ENCODE results near the gene WDR43.
"Not testable (repeated sequence)": the region's sequence is repeated elsewhere in the genome, so short reads cannot be mapped to it uniquely, and the experiment has no call there.

WDR43 gene

DNA sequence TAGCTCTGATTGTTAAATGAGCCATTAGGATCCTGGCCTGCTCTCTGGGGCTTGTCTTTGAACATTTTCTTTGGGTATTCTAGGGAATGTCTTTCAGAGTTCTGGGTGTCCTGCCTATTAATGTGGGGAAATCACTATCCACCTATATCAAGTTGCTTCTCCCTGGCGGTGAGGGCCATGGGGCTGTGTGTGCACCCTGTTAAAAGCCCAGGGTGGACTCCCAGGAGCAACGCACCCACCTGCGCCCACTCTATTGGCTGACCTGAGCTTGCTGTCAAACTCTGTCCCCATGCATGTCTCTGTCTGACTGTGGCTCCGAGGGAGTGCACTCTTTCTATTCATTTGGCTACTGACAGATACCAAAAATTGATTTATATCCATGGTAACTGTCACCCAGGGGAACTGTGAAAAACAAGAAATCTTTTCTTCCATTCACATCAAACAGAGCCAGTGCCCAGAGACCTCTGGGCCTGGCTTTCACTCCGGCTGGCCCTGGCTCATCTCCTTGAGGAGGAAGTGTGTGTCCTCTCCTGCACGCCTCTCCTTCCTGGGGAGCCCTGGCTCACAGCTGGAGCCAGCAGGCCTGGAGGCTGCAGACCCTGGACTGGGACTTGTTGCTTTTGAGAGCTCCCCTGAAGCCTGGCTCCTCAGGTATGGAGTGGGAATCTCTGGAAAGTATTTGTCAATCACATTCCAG, 76.1 kb downstream of the WDR43 start:
- no peak for DNase-seq (ENCODE audit: low read depth)

DNA sequence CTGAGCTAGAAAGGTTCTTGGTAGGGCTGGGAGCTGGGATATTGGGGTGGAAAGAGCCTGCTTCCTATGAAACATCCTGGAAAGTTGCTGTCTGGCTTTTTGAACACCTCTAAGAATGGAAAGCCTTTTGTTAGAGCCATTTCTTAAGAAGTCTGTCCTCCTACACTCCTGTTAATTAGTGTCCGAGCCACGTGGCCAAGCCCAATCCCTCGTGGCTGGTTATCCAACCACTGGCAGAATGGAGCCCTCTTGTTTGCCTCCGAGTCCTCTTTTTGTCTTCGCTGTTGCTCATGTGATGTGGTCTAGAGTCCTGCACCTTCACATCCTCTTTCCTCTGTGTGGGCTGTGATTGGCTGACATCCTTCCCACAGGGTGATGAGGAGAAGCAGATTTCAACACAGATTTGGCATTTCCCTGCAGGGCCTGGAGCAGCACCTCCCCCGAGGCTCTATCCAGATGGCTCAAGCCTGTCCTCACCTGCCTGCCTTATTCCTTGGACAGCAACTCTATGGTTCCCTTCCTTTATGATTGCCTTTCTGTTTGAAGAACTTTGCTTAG, 78.4 kb downstream of the WDR43 start:
- DNase-seq (ENCODE audit: low read depth) = no peak

DNA sequence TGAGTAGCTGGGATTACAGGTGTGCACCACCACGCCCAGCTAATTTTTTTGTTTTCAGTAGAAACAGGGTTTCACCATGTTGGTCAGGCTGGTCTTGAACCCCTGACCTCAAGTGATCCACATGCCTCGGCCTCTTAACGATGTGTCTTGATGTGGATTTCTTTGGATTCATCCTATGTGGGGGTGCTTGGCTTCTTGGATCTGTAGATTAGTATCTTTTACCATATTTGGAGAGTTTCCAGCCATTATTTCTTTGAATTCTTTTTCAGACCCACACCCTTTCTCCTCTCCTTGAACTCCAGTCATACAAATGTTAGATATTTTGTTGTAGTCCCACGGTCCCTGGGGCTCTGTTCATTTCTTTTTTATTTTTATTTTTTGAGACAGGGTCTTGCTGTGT, 79.8 kb downstream of the WDR43 start:
- no peak for DNase-seq (ENCODE audit: low read depth)

DNA sequence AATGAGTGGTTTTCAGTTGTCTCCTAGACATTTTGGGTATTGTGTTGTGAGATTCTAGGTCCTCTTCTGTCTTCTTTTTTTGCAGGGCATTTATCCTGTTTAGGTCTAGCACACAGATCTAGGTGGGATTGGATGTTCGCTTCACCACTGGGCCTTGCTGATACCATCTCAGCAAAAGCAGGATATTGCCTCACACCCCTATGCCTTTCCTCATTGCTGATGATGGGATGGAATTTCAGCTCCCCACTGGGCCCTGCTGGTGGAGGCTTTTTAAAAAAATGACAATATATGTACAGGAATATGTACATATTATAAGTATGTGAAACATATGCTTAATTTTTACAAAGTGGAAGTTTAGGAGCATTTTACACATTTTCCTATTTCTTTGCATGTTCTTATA, 81.2 kb downstream of the WDR43 start:
- no peak for DNase-seq (ENCODE audit: low read depth)

DNA sequence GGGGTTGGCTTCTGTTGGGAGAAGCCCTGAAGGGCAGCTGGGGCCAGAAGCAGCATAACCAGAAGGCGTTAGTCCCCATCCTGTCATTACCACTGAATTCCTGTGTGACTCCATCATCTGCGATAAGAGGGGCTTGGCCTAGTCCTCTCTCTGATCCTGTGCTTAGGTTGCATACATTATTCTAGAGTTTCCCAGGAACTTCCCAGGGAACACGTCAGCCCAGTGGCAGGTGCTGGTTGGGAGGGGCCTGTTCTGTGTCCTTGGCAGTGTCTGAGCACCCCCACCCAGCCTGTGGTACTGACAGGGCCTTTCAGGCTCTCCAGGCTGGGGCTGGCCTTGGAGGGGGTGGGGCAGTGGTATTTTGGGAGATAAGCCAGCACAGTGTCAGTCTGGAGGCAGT, 82.1 kb downstream of the WDR43 start:
- no peak for DNase-seq (ENCODE audit: low read depth)

DNA sequence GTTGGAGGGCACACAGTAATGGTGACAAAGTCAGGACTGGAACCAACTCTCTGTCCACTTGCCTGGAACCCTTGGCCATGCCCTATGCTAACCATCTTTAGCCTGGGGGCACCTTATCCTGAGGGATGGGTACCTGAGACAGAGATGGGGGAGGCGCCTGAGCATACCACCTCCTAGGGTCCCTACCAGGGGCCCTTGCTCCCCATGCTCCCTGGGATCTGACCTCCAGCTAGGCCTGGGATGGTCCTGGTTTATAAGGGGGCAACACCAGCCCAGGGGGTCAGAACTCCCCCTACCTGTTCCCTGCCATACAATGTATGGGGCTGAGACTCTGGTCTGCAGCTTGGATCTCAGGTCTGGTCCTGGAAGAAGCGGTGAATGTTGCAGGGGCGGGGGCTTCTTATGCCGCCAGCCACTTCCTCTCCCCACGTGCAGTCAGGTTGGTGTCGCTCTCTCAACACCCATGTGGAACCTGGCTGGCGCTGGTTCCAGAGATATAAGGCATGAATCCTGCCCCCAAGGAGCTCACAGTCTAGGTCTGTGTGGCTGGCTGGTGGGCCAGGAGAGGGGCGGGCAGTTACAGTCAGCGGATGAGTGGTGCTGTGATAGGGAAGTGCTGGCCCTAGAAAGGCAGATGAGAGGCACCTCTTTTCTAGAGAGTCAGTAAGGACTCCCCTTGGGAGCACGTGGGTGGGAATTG, 82.9 kb downstream of the WDR43 start:
- DNase-seq (ENCODE audit: low read depth) = no peak

DNA sequence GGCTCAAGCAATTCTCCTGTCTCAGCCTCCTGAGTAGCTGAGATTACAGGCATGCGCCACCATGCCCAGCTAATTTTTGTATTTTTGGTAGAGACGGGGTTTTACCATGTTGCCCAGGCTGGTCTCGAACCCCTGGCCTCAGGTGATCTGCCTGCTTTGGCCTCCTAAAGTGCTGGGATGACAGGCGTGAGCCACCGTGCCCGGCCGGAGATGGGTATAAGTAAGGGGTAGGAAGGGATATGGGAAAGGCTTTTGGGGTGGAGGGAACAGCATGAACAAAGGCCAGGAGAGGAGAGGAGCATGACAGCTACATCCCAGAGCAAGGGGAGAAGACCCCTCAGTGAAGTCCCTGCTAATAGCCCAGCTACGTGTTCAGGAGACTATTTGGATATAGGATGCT, 83.5 kb downstream of the WDR43 start:
- DNase-seq (ENCODE audit: low read depth) = not testable (repeated sequence)

DNA sequence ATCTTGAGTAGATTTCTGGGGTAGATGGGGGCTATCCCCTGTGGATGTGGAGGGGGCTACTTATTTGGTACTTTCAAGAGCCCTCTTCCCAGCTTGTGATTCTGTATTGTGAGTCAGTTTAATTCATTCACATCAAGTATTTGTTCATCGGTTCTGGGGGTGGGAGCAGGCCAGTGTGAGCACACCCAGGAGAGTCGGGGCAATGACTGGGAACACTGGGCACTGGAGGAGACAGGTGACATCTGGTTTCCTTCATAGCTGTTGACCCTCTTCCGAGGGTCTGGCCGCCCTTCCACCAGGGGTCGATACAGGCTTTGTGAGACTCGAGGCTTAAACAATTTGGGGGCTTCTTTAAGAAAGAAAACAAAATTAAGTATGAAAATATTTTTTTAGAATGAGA, 84.1 kb downstream of the WDR43 start:
- no peak for DNase-seq (ENCODE audit: low read depth)

DNA sequence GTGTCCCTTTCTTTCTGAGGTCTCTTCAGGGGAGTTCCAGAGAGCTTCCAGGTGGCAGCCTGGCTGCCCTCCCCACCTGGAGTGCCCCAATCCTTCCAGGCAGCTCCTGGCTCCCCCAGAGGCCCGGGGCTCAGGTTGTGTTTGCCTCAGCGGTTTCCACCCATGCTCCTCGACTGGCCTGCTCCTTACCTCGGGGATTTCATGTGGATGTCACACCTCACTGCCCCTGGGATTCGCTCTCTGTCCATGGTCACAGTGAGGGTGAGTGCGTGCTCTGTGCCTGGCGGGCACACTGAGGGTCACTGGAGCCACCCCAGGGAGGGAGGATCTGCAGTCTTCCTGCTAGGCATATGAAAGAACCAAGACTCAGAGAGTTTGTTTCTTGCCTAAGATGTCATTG, 84.6 kb downstream of the WDR43 start:
- DNase-seq (ENCODE audit: low read depth) = no peak

DNA sequence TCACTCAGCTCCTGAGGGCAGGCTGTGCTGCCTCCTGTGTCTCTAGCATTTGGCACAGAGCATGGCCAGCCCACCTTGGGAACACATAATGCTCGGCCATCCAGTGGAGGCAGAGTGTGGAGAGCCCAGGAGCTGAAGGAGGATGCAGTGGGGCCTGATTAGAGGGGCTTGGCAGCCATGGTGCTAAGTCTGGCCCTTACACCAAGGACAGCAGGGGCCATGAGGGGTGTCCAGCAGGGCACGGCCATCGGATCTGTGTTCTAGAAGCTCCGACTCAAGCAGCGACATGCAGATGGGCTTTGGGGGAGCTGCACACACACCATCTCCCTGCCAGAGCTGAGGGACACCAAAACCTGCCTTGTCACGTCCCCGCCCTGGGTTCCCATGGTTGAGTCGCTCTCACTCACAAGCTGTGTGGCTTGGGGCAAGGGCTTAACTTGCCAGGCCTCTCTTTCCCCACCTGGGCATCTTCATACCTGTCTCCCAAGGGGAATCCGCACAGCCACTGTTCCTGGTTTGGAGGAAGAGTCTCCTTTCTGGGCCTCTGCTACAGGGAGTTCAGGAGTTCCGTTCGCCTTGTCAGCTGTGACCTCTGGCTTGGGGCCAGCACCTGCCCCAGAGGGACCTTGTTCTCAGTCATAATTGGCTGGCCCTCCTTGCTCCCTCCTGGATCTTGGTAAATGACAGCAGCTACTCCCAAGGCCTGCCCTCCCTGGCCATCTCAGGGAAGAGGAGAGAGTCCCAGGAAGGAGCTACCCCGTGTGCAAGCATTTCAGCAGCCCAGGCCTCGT, 85.3 kb downstream of the WDR43 start:
- no peak for DNase-seq (ENCODE audit: low read depth)

DNA sequence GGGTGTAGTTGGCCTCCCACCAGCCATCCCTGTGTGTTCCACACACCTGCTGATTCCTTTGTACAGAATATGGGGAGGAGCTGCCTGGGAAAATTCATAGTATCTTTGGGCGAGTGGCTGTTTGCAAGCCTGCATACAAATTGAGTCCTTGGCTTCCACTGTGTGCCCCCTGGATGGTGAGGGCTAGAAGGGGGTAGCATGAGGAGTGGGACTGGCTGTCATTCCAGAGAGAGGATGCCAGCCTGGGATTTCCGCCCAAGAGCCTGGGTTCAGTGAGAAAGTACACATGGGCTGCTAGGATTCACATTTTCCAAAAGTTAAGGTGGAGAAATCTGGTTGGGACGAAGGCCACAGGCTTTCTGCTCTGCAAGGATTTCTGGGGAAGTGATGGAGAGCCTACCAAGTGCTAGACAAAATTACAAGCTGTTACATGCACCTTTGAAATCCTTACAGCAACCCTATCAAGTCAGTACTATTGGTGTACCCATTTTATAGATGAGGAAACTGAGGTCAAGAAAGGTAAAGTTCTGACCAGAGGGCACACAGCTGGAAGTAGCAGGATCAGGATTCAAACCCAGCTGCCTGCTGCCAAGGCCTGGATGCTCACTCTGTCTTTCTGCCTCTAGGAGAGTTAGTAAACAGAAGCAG, 86.0 kb downstream of the WDR43 start:
- no peak for DNase-seq (ENCODE audit: low read depth)

DNA sequence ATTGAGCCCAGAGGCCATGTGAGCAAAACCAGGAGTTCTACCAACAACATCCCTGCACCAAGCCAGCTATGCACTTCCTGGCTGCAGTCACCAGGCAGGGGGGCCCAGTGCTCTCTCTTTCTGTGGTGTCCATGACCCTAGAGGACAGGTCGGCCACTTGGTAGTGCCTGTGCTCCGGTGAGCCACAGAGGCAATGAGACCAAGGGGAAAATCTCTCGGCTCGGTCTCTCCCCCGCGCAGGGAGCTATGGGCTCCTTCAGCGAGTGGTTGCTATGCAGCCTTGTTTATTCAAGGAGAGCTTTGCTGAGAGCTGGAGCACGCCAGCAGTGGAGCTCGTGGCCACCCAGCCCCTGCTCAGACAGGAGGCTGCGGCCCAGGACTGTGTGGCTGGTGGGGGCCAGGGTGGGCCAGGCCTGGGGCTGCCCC, 86.6 kb downstream of the WDR43 start, which contains the start of gene TOGARAM2:
Gene TOGARAM2, plus strand, starts transcription at position 283 of the 426 bp plus-strand sequence. CDS start 13,537 bp downstream, outside the sequence.
- DNase-seq (ENCODE audit: low read depth) = no peak

DNA sequence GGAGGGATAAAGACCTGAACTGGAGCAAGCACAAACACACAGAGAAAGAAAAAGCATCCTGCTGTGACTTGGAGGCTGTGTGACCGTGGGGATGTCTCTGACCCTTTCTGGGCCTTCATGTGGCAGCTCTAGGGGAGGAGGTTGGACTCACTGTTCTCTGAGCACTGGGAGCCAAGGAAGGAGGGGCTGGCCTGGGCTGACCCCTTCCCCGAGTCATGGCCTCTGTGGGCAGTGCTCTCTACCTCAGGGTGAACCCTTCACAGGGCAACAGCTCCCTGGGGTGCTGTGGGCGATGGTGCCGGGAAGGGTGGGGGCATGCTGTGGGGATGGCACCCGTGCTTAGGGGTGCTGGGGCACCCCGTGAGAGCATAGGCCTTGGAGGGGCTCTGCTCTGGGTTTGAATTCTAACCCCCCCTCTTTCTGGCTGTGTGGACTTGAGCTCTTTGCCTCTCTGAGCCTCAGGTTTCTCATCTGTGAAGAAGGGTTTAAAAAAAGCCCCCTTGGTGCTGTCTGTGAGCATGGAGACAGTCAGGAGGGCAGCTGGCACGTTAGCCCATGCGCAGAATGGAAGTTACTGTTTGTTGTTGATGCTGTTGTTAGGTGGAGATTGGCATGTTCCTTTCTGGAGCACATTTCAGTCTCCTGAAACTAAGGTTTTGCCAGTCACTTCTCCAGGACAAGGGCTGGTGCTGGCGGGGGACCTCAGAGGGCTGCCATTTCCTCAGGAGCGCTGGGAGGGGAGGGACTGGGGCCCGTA, 87.3 kb downstream of the WDR43 start:
- DNase-seq (ENCODE audit: low read depth) = no peak

DNA sequence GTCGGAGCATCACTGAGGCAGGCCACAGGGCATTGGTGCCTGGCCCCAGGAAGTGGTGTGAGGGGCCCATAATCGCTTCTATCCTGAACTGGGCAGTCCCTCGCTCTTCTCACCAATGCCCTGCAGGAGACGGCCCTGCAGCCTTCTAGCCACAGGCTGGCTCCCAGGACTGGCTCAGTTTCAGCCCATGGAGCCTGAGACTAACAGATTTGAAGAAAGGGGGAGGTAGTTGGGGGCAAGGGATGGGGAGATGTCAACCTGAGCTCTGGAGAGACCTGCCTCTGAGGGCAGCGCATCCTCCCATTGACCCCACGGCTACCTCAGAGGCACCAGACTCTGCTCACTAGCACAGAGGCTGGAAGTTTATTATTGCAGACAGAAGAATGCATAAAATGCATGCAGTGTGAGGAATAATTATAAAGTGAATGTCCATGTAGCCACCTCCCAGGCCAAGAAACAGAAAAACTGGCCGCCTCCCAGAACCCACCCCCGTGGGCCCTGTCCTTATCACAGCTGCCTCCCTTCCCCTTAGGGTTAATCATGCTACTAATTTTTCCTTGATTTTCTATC, 88.0 kb downstream of the WDR43 start:
- no peak for DNase-seq (ENCODE audit: low read depth)

DNA sequence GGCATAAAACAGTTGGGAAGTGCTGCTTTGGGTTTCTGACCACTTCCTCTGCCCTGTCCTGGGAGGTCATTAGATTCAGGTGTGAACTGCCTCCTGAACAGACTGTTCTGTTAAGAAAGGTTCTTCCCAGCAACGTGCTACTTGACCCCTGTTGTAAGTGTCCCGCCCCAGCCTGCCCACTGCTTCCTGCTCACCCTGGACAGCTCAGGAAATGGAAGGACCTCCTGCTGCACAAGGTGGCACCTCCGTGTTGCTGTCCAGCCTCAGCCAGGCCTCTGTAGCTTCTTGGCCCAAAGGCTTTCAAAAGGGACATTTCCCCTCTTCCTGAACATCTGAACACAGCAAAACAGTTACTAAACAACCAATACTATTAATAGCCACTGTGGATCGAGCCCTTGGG, 92.0 kb downstream of the WDR43 start:
- DNase-seq (ENCODE audit: low read depth) = no peak

DNA sequence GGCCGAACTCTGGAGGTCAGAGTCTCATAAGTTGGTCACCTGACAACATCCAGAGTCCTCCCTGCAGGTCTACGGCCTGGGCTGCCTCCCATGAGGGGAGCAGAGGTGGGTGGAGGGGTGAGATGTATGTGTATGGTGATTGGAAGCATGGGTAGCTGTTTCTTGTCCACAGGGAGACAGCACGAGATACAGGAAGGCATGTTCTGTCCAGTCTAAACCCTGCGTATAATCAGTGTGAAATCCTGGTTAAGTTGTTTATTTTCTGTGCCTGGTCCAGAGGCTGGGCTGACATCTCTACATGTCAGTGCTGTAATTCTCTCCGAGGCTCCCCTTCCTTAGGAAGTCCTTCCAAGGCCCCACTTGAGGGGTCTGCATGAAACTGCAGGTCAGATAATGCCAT, 95.5 kb downstream of the WDR43 start:
- no peak for DNase-seq (ENCODE audit: low read depth)

DNA sequence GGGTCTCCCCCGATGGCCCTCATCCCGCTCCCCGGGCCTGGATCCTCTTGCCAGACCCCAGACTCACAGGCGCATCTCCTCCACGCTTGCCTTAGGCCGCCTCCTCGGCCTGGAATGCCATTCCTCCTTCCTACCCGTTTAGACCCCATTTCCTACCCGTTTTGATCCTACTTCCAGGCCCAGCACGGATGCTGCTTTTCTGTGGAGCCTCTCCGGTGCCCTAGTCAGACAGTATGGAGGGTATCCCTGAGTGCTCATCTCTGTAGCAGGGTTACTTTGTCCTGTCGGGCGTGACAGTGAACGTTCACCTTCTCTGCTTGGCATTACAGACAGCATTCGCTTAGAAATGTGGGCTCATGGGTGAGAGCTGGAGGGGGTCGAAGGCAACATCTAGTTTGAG, 96.0 kb downstream of the WDR43 start:
- no peak for DNase-seq (ENCODE audit: low read depth)

DNA sequence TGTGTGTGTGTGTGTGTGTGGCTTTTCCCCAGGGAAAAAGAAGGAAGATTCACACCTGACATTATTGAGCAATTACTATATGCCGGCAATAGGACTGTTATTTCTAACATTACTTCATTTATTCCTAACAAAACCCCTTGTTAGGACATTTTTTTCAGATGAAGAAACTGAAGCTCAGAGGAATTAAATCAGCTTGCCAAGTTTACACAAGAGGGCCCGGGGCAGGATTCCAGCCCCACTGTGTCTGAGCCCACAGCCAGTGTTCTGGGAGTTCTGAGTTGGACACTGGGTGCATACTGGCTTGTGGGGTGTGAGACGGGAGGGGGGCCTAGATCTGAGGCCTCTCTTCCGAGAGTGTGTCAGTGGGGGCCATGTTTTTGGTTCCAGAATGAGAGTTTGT, 96.6 kb downstream of the WDR43 start:
- DNase-seq (ENCODE audit: low read depth) = no peak

DNA sequence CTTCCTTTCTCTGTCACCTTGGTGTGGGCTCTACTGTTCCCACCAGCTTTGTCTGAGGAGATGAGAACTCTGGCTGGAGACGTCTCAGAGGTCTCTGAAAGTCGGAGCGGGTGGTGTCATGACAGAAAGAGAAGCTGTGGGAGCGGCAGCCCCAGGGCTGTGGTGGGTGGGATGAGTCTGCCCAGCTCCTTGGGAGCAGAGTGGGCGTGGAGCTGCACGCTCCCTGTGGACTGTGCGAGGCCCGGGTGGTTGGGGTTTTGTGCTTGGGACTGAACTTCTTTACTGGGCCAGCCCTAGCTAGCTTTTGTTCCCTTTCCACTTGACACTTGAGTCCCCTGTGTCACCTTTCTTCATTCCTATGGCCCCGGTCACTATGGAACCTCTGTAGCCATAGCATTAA, 97.0 kb downstream of the WDR43 start:
- no peak for DNase-seq (ENCODE audit: low read depth)

DNA sequence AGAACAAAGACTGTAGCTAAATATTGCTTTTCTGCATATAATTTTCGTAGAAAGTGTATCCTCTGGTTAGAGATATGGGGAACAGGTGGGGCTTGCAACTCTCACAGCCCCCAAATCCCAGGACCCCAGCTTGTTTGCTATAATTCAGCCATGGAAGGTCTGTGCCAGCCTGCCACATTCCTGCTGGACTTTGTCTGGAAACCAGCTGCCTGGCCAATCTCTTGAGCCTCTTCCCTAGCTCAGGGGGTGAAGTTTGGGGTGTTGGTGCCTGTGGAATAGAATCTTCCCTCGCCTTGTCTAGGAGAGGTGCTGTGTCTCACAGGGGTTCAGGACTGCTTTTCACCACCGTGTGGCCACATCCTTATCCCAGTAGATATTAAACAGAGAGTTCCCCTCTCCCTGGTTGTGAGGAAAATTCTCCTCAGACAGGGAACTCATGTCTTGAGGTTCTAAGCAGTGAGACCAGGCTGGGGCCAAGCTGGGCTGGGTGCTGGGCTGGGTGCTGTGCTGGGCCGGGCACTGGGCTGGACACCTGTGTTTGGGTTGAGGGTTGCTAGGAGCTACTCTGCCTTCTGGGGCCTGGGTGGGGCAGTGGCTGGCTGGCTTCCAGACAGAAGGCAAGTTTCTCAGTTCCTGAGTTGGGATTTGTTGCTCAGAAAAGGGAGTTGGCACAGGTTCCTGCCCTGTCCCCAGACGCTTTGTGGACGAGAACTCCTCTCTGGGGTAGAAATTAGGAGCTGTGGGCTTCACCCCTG, 98.9 kb downstream of the WDR43 start:
- DNase-seq (ENCODE audit: low read depth) = no peak
